Glutamatergic neuron (in vitro differentiated cells): ENCODE measurements around the gene STUM. TPM values are rescaled to one million over a fixed set of nuclear protein-coding genes. Genes with fewer than 3 reads are reported as not detected.

ENCODE experiments used
- DNase-seq: peaks from one replicate; pipeline ENCODE4 v3.0.0; 2022
- H3K27ac Mint-ChIP-seq: one replicate; pipeline ENCODE4 v1.8.0; 2020; ENCODE audit warnings: mild to moderate bottlenecking, mixed read lengths, inconsistent platforms; ENCODE audit not compliant: unreplicated experiment
- H3K27me3 Mint-ChIP-seq: one replicate; pipeline ENCODE4 v1.8.0; 2020; ENCODE audit warnings: mild to moderate bottlenecking, moderate library complexity, mixed read lengths, inconsistent platforms; ENCODE audit not compliant: unreplicated experiment
- H3K36me3 Mint-ChIP-seq: one replicate; pipeline ENCODE4 v1.8.0; 2020; ENCODE audit warnings: mild to moderate bottlenecking, mixed read lengths, inconsistent platforms; ENCODE audit not compliant: unreplicated experiment
- H3K4me1 Mint-ChIP-seq: one replicate; pipeline ENCODE4 v1.8.0; 2020; ENCODE audit warnings: mild to moderate bottlenecking, low read depth, mixed read lengths, inconsistent platforms; ENCODE audit not compliant: unreplicated experiment
- H3K4me3 Mint-ChIP-seq: one replicate; pipeline ENCODE4 v1.8.0; 2020; ENCODE audit warnings: mild to moderate bottlenecking, mixed read lengths, inconsistent platforms; ENCODE audit not compliant: unreplicated experiment
- H3K9me3 Mint-ChIP-seq: one replicate; pipeline ENCODE4 v1.8.0; 2020; ENCODE audit warnings: mild to moderate bottlenecking, moderate library complexity, mixed read lengths, inconsistent platforms; ENCODE audit not compliant: unreplicated experiment
- total RNA-seq: library from RNA; stranded (reverse); fragmentation: NEBNext Ultra II Directional; extraction: Animal tissue kit (Norgen Biotek cat#: 25700); gene quantifications from one replicate; pipeline ENCODE4 v1.2.1, GENCODE V29; 2021; ENCODE audit not compliant: unreplicated experiment
- TF ChIP-seq, protein P1 (sequence below): fragments of 200-600 bp; sonication (generic); IDR thresholded peaks from one replicate; pipeline ENCODE4 v1.5.0; 2021; ENCODE audit not compliant: partially characterized antibody, unreplicated experiment

Gene STUM
- total RNA-seq, 1 donor from 2014 or later: 11.0 TPM

DNA sequence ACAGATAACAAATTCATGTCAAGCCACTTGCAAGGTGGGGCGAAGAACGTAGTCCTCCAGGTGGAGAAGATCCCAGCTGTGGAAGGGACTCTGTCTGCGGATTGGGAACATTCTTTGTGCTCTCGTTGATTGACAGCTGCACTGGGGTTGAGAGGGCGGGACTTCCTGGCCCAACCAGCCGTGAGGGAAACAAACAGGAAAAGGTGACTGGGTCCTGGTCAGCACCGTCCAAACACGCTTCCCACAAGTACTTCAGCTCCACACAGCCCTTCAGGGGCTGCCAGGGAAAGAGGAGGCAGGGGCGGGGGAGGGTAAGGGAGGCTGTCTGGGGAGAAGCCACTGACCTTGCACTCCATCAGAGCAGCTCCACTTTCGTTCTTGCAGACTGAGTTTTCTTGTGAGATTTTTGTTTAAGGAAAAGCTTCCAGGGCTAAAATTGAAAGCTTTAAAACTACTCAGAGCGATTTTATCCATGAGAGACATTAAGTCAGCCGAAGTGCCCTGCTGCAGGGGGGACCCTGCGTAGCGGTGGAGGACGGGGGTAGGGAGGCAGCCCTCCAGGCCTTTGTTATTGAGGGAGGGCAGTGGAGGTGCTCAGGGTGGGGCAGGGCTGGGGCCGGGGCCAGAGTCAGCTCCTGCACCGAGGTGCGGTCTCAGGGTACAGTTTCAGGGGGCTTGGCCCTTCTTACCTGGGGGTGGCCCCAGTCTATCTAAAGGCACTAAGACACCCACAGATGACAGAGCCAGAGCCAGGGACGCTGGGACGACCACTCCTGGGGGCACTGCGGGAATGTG lies 21.6 kb upstream of the STUM start:
- peaks cover 2% of the 10 kb centered on the region for H3K9me3 Mint-ChIP-seq
- TF ChIP-seq, protein P1, sequence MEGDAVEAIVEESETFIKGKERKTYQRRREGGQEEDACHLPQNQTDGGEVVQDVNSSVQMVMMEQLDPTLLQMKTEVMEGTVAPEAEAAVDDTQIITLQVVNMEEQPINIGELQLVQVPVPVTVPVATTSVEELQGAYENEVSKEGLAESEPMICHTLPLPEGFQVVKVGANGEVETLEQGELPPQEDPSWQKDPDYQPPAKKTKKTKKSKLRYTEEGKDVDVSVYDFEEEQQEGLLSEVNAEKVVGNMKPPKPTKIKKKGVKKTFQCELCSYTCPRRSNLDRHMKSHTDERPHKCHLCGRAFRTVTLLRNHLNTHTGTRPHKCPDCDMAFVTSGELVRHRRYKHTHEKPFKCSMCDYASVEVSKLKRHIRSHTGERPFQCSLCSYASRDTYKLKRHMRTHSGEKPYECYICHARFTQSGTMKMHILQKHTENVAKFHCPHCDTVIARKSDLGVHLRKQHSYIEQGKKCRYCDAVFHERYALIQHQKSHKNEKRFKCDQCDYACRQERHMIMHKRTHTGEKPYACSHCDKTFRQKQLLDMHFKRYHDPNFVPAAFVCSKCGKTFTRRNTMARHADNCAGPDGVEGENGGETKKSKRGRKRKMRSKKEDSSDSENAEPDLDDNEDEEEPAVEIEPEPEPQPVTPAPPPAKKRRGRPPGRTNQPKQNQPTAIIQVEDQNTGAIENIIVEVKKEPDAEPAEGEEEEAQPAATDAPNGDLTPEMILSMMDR: no peak
- no peak overlapping the region for H3K4me3 Mint-ChIP-seq
- DNase-seq: no peak
- peaks cover 5% of the 10 kb centered on the region for H3K36me3 Mint-ChIP-seq
- peaks cover 10% of the 10 kb centered on the region for H3K27me3 Mint-ChIP-seq
- H3K27ac Mint-ChIP-seq: no peak overlapping the region
- no peaks in the 10 kb centered on the region for H3K4me1 Mint-ChIP-seq

DNA sequence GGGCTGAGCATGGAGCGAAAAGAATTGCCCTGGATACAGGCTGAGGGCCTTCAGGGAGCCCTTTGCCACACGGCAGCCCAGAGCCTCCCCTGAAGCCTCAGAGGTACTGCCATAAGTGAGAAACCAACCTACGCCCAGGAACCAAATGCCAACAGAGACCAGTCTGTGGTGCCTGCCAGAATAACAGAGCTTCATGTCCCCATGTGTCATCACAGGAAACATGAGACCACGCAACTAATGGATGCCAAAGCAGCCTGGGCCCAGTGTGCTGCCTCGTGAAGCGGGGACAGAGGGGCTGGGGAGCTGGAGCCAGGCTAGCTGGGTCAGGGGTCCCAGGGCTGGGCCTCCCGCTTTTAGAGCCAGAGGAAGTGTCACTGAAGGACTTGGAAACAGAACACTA lies 18.7 kb upstream of the STUM start:
- no peak for DNase-seq
- Mint-ChIP-seq H3K36me3 (no peaks in the 10 kb centered on the region), H3K9me3 (no peaks in the 10 kb centered on the region), H3K27ac (no peak overlapping the region), H3K4me3 (no peak overlapping the region), H3K4me1 (peaks cover 2% of the 10 kb centered on the region), H3K27me3 (peaks cover 4% of the 10 kb centered on the region)
- TF ChIP-seq, protein P1: no peak

DNA sequence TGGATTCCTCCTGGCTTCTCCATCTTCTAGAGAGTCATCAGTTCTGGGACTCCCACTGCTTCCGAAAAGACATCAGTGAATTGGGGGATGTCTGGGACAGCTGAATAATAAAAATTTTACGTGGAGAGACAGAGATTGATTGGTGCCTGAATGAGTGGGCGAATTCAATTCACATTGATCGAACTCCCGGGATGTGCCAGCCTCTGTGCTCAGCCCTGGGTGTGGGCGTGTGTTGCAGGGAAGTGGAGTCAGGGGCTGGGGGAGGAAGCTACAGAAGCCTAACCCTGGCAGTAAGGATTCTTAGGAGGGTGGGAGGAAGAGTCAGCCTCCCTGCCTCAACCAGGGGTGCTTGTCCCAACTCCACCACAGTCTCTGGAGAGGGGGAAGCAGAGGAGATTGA lies 18.0 kb upstream of the STUM start:
- H3K27me3 Mint-ChIP-seq: peaks cover 4% of the 10 kb centered on the region
- no peak overlapping the region for H3K4me3 Mint-ChIP-seq

DNA sequence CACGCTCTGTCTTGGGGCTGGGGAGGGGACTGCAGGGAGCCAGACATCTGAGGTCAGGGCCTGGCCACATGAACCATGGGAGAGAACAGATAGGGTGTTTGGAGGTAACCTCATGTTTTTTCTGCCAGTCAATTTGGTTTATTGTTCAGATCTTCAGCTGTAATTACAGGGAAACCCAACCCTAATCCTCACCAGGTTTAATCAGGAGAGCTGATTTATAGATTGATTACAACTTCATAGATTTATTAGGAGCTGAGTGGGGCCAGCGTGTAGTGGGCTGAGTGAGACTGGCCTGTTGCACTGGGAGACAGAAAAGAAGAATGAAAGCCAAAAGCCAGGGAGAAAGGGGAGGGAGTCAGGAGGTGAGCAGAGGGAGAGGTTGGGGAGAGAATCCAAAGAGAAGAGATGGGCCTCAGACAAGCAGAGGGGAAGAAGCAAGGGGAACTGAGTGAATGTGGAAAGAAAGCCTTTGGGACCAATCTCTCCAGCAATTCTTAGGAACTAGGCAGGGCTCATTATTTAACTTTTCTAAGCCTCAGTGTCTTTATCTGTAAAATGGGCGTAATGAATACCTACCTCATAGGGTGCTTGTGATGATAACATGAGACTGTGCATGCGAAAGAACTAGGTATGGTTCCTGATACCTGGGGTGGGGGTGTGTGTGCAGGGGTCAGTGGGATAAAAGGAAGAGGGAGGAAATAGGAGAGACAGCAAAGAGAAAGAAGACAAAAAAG lies 17.0 kb upstream of the STUM start:
- Mint-ChIP-seq H3K27me3 (no peaks in the 10 kb centered on the region), H3K27ac (no peak overlapping the region), H3K4me1 (peaks cover 2% of the 10 kb centered on the region), H3K9me3 (no peaks in the 10 kb centered on the region), H3K36me3 (no peaks in the 10 kb centered on the region), H3K4me3 (no peak overlapping the region)
- no peak for DNase-seq
- TF ChIP-seq, protein P1: no peak

More for the DNA sequence above, 18.0 kb upstream of the STUM start:
- H3K9me3 Mint-ChIP-seq: no peaks in the 10 kb centered on the region
- TF ChIP-seq, protein P1: no peak
- no peaks in the 10 kb centered on the region for H3K36me3 Mint-ChIP-seq
- H3K4me1 Mint-ChIP-seq: peaks cover 2% of the 10 kb centered on the region
- DNase-seq: no peak
- no peak overlapping the region for H3K27ac Mint-ChIP-seq

DNA sequence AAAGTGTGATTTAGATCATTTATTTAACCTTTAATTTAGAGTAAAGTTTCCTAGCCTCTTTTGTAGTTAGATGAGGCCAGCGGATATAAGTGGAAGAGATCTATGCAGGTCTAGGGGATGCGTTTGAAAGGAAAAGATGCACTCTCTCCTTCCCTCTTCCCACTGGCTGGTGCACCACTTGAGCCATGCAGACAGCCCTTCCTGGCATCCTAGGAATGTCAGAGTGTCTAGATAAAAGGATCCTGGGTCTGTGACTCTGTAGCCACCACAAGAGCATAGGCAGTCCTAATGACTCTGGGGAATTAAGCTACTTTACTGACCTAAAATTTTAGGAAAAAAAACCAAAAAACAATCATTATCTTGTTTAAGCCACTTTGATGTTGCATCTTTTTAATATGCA lies 16.0 kb upstream of the STUM start:
- TF ChIP-seq, protein P1: no peak
- no peak for DNase-seq
- H3K9me3 Mint-ChIP-seq: no peaks in the 10 kb centered on the region
- no peak overlapping the region for H3K4me3 Mint-ChIP-seq
- no peak overlapping the region for H3K27ac Mint-ChIP-seq
- H3K27me3 Mint-ChIP-seq: no peaks in the 10 kb centered on the region
- H3K36me3 Mint-ChIP-seq: no peaks in the 10 kb centered on the region
- peaks cover 2% of the 10 kb centered on the region for H3K4me1 Mint-ChIP-seq
